HEK293 (cell line): ENCODE data around the gene SWAP70.

Experiments
- IKZF3 ChIP-seq: fragments of 450-650 bp; IDR thresholded peaks from 2 replicates; pipeline ENCODE4 v1.5.0; 2018; ENCODE audit warnings: missing biosample characterization, mild to moderate bottlenecking, missing genetic modification characterization, moderate library complexity
- ZNF362 ChIP-seq: fragments of 450-650 bp; formaldehyde crosslinking; IDR thresholded peaks from 2 replicates; pipeline ENCODE4 v1.5.1; 2016; ENCODE audit warnings: missing biosample characterization, missing genetic modification characterization
- ZNF843 ChIP-seq: fragments of 450-650 bp; formaldehyde crosslinking; IDR thresholded peaks from 2 replicates; pipeline ENCODE4 v1.5.1; 2016; ENCODE audit warnings: missing biosample characterization, missing genetic modification characterization

DNA sequence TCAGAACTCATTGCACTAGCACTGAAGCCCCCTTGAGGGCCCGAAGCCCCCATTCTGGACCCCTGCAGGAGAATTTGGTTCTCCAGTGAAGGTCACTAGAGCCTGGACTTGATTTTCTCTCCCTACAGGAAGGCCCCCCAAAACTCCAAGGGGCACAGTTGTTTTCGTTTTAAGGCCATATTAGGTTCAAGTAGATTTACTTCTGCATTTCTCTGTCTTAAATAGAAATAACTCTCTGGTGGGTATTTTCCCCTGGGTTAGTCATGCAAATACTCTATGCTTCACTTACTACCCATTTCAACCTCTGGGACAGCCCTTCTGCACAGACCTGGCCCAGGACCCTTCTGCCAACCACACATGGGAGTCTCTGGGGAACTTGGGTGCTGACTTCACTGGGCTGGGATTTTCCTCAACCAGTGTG, 48.8 kb upstream of the SWAP70 start:
- TF ChIP-seq ZNF843: no peak
- TF ChIP-seq IKZF3 (tag by site-specific recombination): no peak
- no peak for TF ChIP-seq ZNF362 (tag by site-specific recombination)
